ENCODE data around the gene CHRNB4. TPM values are rescaled to one million over a fixed set of nuclear protein-coding genes. Genes with fewer than 3 reads are reported as not detected.

CHRNB4 gene
- total RNA-seq, 1 donor from 2014 or later: not detected

DNA sequence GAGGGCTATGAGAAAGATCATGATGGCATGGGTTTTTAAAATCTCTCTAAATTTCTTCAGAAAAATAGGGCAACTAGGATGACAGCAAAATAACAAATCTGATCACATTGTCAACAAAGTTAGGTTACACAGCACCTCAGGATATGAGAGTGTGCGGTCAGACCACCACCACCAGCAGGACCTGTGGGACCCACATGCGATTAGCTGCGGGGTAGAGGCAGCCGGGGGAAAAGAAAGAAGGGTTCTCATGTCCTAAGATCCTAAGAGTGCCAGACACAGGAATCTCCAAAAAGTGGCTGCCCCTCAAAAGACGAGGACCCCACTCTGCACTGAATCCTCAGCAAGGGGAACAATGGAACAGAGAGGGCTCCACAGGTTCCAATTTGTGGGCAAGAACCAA, 35.8 kb downstream of the CHRNB4 start:
- Histone ChIP-seq H3K36me3 (no peaks in the 10 kb centered on the region), H3K27ac (no peak overlapping the region), H3K27me3 (no peaks in the 10 kb centered on the region), H3K4me3 (no peak overlapping the region), H3K9me3 (no peaks in the 10 kb centered on the region), H3K4me1 (no peaks in the 10 kb centered on the region)
- intact Hi-C loops (cut with DNase I): no loop called here
- TF ChIP-seq, protein P1, sequence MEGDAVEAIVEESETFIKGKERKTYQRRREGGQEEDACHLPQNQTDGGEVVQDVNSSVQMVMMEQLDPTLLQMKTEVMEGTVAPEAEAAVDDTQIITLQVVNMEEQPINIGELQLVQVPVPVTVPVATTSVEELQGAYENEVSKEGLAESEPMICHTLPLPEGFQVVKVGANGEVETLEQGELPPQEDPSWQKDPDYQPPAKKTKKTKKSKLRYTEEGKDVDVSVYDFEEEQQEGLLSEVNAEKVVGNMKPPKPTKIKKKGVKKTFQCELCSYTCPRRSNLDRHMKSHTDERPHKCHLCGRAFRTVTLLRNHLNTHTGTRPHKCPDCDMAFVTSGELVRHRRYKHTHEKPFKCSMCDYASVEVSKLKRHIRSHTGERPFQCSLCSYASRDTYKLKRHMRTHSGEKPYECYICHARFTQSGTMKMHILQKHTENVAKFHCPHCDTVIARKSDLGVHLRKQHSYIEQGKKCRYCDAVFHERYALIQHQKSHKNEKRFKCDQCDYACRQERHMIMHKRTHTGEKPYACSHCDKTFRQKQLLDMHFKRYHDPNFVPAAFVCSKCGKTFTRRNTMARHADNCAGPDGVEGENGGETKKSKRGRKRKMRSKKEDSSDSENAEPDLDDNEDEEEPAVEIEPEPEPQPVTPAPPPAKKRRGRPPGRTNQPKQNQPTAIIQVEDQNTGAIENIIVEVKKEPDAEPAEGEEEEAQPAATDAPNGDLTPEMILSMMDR (IDR thresholded peaks at IDR 0.05): no peak
- DNase-seq (ENCODE audit: low spot score in 2 of 2): no peak

- no peak overlapping the region for H3K27ac ChIP-seq
- no peak for DNase-seq (ENCODE audit: low spot score in 2 of 2)
- H3K4me3 ChIP-seq: no peak overlapping the region
- TF ChIP-seq, protein P1 (IDR thresholded peaks at IDR 0.05): no peak
- no peaks in the 10 kb centered on the region for H3K36me3 ChIP-seq
- no peaks in the 10 kb centered on the region for H3K4me1 ChIP-seq
- intact Hi-C loops (cut with DNase I): no loop called here
- H3K27me3 ChIP-seq: no peaks in the 10 kb centered on the region
- H3K9me3 ChIP-seq: no peaks in the 10 kb centered on the region
Observed at GRCh38 chr15:78604420-78604819, 36.6 kb downstream of the CHRNB4 start.

GRCh38 chr15:78603467-78603866, 37.5 kb downstream of the CHRNB4 start:
- Histone ChIP-seq H3K27ac (no peak overlapping the region), H3K27me3 (no peaks in the 10 kb centered on the region), H3K4me1 (no peaks in the 10 kb centered on the region), H3K9me3 (no peaks in the 10 kb centered on the region), H3K4me3 (no peak overlapping the region), H3K36me3 (no peaks in the 10 kb centered on the region)
- intact Hi-C loops (cut with DNase I): no loop called here
- TF ChIP-seq, protein P1 (IDR thresholded peaks at IDR 0.05): no peak
- DNase-seq (ENCODE audit: low spot score in 2 of 2): no peak

DNA sequence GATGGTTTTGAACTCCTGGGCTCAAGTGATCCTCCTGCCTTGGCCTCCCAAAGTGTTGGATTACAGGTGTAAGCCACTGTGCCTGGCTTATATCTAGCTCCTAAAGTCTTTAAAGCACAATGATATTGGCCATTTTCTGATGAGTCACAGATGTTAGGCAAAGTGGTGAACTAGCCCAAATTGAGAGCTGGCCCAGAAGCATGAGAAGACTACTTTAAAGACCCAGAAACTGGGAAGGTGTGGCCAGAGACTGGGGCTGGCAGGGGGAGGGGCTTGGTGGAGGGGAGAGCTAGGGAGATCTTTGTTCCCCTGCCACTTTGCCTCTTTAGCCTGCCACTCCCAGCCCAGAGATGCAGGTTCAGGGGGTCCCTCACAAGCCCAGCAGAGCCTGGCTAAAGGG, 41.8 kb downstream of the CHRNB4 start:
- TF ChIP-seq, protein P1 (IDR thresholded peaks at IDR 0.05): no peak
- intact Hi-C loops (cut with DNase I): no loop called here
- DNase-seq (ENCODE audit: low spot score in 2 of 2): no peak

DNA sequence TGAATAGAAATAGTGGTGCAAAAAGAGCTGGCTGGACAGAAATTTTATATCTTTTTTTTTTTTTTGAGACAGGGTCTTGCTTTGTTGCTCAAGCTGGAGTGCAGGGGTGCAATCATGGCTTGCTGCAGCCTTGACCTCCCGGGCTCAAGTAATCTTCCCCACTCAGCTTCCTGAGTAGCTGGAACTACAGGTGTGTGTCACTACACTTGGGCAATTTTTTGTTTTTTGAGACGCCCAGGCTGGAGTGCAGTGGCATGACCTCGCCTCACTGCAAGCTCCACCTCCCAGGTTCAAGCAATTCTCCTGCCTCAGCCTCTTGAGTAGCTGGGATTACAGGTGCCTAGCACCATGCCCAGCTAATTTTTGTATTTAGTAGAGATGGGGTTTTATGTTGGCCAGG, 42.7 kb downstream of the CHRNB4 start:
- no peak for DNase-seq (ENCODE audit: low spot score in 2 of 2)
- intact Hi-C loops (cut with DNase I): no loop called here
- H3K4me3 ChIP-seq: no peak overlapping the region

More for the DNA sequence above, 41.8 kb downstream of the CHRNB4 start:
- Histone ChIP-seq H3K27me3 (no peaks in the 10 kb centered on the region), H3K27ac (no peak overlapping the region), H3K4me1 (no peaks in the 10 kb centered on the region), H3K4me3 (no peak overlapping the region), H3K9me3 (no peaks in the 10 kb centered on the region), H3K36me3 (no peaks in the 10 kb centered on the region)

More for the DNA sequence above, 42.7 kb downstream of the CHRNB4 start:
- no peaks in the 10 kb centered on the region for H3K36me3 ChIP-seq
- no peaks in the 10 kb centered on the region for H3K9me3 ChIP-seq
- no peaks in the 10 kb centered on the region for H3K4me1 ChIP-seq
- TF ChIP-seq, protein P1 (IDR thresholded peaks at IDR 0.05): no peak
- H3K27me3 ChIP-seq: no peaks in the 10 kb centered on the region
- H3K27ac ChIP-seq: no peak overlapping the region

Measured in ascending aorta (tissue), 2 donors.